GM18508 (cell line): ENCODE measurements around the gene TMCC1.
A peak's percentile ranks its signal among the peaks of the same experiment; 100 is the strongest.
"Not testable (repeated sequence)": the region's sequence is repeated elsewhere in the genome, so short reads cannot be mapped to it uniquely, and the experiment has no call there.

ENCODE experiments used
- ATAC-seq: cut with Tn5 transposase; IDR thresholded peaks from one replicate; pipeline ENCODE4 v1.9.1; 2021; ENCODE audit warnings: moderate number of reproducible peaks; ENCODE audit not compliant: insufficient read depth, unreplicated experiment

Gene TMCC1

DNA sequence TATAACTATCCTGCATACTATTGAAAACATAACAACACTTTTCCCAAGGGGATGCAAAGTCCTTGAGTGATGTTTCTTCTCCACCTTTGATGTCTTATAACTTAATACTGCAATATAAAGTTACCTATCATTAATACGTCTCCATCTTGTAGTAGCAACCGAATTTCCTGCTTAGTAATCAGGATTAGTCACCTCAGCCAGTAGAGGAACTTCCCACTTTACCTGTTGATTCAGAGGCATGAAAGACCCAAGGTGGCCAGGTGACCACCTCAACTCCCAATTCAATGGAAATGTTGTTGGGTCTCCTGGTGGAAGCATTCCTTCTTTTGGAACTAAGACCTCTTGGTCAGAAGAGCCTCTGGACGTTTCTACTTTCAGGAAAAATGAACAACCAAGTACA, 3.5 kb upstream of the TMCC1 start:
- ATAC-seq = no peak

GRCh38 chr3:129892857-129893580, 492 bp downstream of the TMCC1 start:
- ATAC-seq = peak; percentile 18

DNA sequence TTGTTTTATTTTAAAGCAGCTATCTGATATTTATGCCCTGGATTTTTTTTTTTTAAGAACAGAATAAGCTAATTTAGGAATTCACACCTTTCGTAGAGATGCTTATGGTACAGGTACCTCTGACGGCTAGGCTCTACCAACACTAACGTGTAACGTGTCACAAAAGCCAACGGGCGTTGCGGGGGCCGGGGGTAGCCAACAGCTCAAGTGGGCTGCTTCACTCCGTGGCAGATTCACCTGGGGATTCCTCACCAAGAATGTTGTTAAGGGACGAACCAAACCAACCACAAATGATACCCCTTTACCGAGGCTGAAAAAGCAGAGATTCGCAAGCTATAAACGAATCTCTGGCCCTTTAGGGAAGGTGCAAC, 1.0 kb downstream of the TMCC1 start:
- ATAC-seq = no peak

- no peak for ATAC-seq
Observed at GRCh38 chr3:129890891-129891290, 2.6 kb downstream of the TMCC1 start.

DNA sequence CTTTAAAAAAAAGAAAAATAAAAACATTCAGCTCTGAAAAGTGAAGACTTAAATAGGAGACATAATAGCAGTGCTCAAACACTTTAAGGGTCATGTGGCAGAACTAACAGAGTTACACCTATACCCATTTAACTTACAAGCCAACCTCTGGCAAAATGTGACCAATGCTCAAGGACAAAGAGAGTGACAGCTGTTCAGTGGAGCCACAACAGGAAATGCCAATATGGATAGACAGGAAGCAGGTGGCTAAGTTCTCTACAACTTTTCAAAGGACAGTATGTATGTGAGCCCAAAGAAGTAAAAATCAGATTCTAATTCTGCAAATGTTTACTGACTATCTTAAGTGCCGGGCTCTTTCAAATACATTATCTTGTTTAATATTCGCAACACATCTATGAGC, 3.4 kb downstream of the TMCC1 start:
- no peak for ATAC-seq

- ATAC-seq = no peak
Observed at GRCh38 chr3:129888771-129889170, 4.7 kb downstream of the TMCC1 start.

DNA sequence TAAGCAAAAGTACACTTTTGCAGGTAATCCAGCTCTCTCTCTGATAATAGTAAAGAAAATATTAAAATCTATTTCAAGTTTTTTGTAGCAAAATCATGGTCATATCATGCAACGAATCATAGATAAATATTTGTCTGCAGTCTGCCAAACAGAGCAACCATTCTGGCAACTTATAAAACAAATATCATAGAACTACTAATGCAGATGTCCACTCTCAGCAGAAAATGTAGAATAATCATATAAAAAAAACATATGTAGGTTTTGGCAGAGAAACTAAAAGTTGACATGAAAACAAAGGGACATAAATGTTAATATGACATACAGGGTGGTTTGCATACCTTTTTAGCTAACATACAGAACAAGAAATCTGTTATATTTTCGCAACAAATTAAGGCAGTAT, 12.2 kb downstream of the TMCC1 start:
- ATAC-seq = no peak

DNA sequence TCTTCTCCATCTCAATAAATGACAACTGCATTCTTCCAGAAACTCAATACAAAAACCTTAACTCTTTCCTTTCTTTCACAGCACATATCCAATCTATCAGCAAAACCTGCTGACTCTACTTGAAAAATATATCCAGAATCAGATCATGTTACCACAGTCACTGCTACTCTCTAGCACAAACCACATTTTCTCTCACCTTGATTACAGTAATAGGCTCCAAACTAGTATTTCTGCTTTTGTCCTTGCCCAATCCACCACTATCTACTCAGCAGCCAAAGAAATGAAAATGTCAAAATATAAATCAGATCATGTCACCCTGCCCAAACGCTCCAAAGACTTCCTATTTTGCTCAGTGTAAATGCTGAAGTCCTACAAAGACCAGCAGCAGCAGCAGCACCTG, 15.2 kb downstream of the TMCC1 start:
- ATAC-seq = no peak

DNA sequence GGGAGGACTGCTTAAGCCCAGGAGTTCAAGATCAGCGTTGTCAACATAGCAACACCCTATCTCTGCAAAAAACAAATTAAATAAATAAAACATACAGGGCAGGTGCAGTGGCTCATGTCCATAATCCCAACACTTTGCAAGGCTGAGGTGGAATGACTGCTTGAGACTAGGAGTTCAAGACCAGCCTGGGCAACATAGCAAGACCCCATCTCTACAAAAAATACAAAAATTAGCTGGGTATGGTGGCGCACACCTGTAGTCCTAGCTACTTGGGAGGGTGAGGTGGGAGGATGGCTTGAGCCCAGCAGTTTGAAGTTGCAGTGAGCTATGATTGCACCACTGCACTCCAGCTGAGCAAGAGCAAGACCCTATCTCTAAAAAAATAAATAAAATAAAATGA, 19.0 kb downstream of the TMCC1 start:
- not testable (repeated sequence) for ATAC-seq

- ATAC-seq = no peak
Observed at GRCh38 chr3:129868912-129869311, 24.6 kb downstream of the TMCC1 start.

DNA sequence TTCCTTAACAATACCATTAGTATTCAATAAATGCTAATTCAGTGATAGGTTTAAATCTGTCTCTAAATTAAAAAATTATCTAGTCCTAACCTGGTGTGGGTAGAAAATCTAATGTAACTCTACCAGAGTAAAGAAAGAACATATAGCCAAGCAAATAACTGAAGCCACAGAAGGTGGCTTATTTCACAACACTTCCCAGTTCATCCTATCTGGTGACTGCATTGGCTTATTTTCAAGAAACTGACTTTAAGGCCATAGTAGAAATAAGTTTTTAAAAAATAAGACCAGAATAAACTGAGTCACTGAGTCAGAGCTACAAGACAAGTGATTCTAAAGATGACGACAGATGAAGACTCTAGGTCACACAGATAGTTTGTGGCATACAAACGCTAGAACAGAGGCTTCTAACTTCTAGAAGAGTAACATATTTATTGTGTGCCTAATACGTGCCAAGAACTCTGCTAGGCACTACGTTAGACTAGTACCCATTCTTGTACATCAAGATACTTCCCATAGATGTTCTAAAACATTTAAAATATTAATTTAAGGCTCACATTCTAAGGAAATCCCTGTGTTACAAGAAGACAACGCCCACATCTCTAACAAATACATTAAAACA, 25.9 kb downstream of the TMCC1 start:
- ATAC-seq = no peak

DNA sequence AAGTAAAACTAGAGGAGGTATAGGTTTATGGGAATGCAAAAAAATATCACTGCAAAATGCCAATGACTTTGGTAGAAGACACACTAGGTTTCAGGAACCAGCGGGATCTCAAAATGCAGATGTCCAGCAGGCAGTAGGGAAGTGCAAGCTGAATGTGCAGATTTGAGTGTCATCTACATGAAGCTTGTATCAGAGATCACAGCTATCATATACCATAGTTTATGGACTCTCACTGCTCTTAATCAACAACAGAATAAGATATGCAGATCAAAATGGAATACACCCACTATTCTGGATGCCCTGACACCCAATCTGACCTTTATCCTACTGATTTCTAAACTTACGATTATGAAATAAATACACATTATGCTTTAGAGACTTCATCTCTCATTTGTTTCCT, 27.7 kb downstream of the TMCC1 start:
- ATAC-seq = no peak

DNA sequence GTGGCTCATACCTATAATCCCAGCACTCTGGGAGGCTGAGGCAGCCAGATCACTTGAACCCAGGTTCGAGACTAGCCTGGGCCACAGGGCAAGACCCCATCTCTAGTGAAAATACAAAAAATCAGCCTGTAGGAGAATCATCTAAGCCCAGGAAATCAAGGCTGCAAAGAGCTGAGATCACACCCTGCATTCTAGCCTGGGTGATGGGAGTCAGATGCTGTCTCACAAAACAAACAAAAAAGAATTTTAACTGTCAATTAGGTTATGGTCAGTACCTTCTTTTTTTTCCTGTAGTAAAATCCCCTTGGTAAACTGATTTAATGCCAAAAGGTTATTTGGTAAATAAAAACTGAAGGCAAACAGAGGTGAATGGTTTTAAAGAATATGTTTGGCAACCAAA, 29.0 kb downstream of the TMCC1 start:
- ATAC-seq = no peak

- no peak for ATAC-seq
Observed at GRCh38 chr3:129859272-129859671, 34.2 kb downstream of the TMCC1 start.

DNA sequence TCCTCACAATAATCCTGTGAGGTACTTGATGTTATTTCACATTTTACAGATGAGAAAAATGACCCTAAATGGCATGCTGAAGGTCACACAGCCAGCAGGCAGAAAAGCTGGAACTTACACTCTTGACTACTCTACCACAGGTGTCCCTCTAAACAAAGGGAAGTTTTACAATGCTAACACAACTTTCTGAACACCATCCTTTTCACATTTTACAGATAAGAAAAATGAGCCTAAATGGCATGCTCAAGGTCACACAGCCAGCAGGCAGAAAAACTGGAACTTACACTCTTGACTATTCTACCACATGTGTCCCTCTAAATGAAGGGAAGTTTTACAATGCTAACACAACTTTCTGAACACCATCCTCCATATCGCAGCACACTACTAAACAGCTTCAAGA, 35.6 kb downstream of the TMCC1 start:
- ATAC-seq = no peak

DNA sequence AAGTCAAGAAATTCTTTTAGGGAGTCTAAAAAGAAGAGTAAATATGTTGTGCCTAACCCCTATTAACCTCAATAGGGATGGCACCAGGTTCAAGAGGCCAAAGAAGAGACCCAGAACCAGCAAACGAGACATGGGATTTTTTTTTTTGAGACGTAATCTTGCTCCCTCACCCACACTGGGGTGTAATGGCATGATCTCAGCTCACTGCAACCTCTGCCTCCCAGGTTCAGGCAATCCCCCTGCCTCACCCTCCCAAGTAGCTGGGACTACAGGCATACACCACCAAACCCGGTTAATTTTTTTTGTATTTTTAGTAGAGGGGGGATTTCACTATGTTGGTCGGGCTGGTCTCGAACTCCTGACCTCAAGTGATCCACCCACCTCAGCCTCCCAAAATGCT, 36.7 kb downstream of the TMCC1 start:
- not testable (repeated sequence) for ATAC-seq

- no peak for ATAC-seq
Observed at GRCh38 chr3:129855832-129856419, 37.6 kb downstream of the TMCC1 start.

DNA sequence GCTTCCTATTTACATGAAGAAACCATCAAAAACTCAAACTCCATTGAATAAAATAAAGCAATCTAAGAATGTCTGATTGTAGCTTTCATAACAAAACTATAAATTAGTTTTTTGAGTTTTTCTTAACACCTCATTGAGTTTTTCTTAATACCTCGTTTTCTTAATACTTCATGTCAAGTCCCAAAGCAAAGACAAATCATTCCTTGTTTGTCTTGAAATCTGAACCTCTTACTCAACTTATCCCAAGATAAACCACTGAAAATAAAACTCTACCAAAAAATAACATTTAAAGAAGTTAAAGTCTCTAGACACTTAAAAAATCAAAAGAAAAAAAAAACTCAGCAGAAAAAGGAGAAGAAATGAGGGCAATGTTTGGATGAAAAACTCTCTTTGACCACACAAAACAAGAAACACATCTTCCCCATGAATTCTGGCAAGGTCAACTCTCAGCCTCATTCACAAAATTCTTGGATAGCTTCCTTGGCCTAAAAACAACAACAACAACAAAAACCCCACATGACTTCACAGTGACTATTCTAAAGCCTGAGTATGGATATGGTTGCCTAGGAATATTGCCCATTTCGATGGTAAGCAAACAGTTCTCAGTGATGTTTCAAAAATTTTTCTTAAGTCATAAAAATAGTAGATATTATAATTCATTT, 38.2 kb downstream of the TMCC1 start:
- ATAC-seq = no peak

- no peak for ATAC-seq
Observed at GRCh38 chr3:129854460-129854859, 39.1 kb downstream of the TMCC1 start.

DNA sequence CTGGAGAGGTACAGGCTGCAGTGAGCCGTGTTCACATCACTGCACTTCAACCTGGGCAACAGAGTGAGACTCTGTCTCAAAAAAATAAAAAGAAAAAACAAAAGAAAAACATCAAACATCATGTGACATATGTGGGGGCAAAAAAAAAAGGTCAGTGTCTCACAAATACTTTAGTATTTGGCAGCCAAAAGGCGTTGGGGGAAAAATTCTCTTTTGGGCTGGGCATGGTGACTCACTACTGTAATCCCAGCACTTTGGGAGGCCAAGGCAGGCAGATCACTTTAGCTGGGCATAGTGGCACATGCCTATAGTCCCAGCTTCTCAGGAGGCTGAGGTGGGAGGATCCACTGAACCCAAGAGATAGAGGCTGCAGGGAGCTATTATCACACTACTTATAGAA, 47.6 kb downstream of the TMCC1 start:
- no peak for ATAC-seq

GRCh38 chr3:129840707-129841360, 52.7 kb downstream of the TMCC1 start:
- no peak for ATAC-seq
